ENCODE results near the gene NOX4. TPM values are rescaled to one million over a fixed set of nuclear protein-coding genes. Genes with fewer than 3 reads are reported as not detected.
"Not testable (repeated sequence)": the region's sequence is repeated elsewhere in the genome, so short reads cannot be mapped to it uniquely, and the experiment has no call there.

NOX4 gene
- total RNA-seq, 1 donor from 2014 or later, result 30.6 TPM

- peak; percentile 3 for DNase-seq
Observed at GRCh38 chr11:89293965-89294679, 197.1 kb downstream of the NOX4 start.

GRCh38 chr11:89288004-89288403, 203.2 kb downstream of the NOX4 start:
- not testable (repeated sequence) for DNase-seq

- not testable (repeated sequence) for DNase-seq
Observed at GRCh38 chr11:89286601-89287000, 204.6 kb downstream of the NOX4 start.

- DNase-seq, result not testable (repeated sequence)
Observed at GRCh38 chr11:89281032-89281677, 210.0 kb downstream of the NOX4 start.

- no peak for DNase-seq
Observed at GRCh38 chr11:89279176-89279575, 212.0 kb downstream of the NOX4 start.

- no peak for DNase-seq
Observed at GRCh38 chr11:89275966-89276365, 215.2 kb downstream of the NOX4 start.

Other genes with a start within 250 kb of the NOX4 start
- not detected in 2 replicates for gene TRIM77, start 218.9 kb upstream of the NOX4 start, total RNA-seq